B cell (primary cell): ENCODE results near the gene TOX2. TPM values are rescaled to one million over a fixed set of nuclear protein-coding genes. Genes with fewer than 3 reads are reported as not detected.

Experiments
- ATAC-seq: fragments of 200-7000 bp; cut with Tn5 transposase; one replicate; pipeline ENCODE4 v1.10.0; 2021; ENCODE audit warnings: low read depth, mild to moderate bottlenecking, moderate number of reproducible peaks, moderate library complexity
- CTCF ChIA-PET: fragments of 350-600 bp; sonication (Branson Sonifier 250); formaldehyde crosslinking; loops from one replicate; lab custom pipeline; 2021; ENCODE audit warnings: antibody characterized with exemption, inconsistent platforms; lab: Charles Lee
- POLR2A ChIA-PET: fragments of 350-600 bp; sonication (Branson Sonifier 250); formaldehyde crosslinking; loops from one replicate; lab custom pipeline; 2021; ENCODE audit warnings: antibody characterized with exemption; lab: Charles Lee
- DNase-seq: peaks from one replicate; pipeline ENCODE4 v3.0.0; 2013
- H2AFZ ChIP-seq: 2 replicates; pipeline ENCODE4 v1.6.1; 2012; ENCODE audit warnings: mild to moderate bottlenecking, low read depth, low read length; ENCODE audit not compliant: insufficient read depth, poor library complexity, severe bottlenecking
- H3K27ac ChIP-seq, 2 donors: 1 replicate in 1 of 2; 2 replicates in 1 of 2; pipeline ENCODE4 v1.5.1; 2012 to 2013; ENCODE audit warnings: low read length in 2 of 2, mild to moderate bottlenecking in 2 of 2, moderate library complexity in 1 of 2
- H3K27me3 ChIP-seq, 4 experiments: fragments of 200-600 bp in 1 of 4; sonication (generic) in 1 of 4; replicated peaks in 1 of 4; 1 replicate in 2 of 4; 2 replicates in 2 of 4; pipeline versions ENCODE4 v1.6.1 to v1.7.0; 2013 to 2016; ENCODE audit warnings: low read length in 3 of 4, mild to moderate bottlenecking in 2 of 4, mixed read lengths in 1 of 4, moderate library complexity in 1 of 4; ENCODE audit not compliant: insufficient read depth in 4 of 4, control insufficient read depth in 3 of 4; ENCODE audit errors: control extremely low read depth in 1 of 4
- H3K36me3 ChIP-seq, 2 experiments: replicated peaks in 1 of 2; 1 replicate in 1 of 2; 2 replicates in 1 of 2; pipeline versions ENCODE4 v1.6.1 to v1.7.1; 2013; ENCODE audit warnings: low read length in 1 of 2; ENCODE audit not compliant: insufficient read depth in 2 of 2, control insufficient read depth in 1 of 2; ENCODE audit errors: control extremely low read depth in 1 of 2, extremely low read depth in 1 of 2
- H3K4me1 ChIP-seq, 2 donors: fragments of 200-600 bp in 1 of 2; sonication (generic) in 1 of 2; 1 replicate in 1 of 2; 2 replicates in 1 of 2; pipeline versions ENCODE4 v1.5.1 to v1.6.1; 2013 to 2017; ENCODE audit warnings: low read length in 2 of 2; ENCODE audit not compliant: control insufficient read depth in 2 of 2, insufficient read depth in 2 of 2
- H3K4me2 ChIP-seq: replicated peaks from 2 replicates; pipeline ENCODE3; 2012; ENCODE audit warnings: mild to moderate bottlenecking, low read depth, low read length; ENCODE audit not compliant: poor library complexity, severe bottlenecking
- H3K4me3 ChIP-seq, 5 experiments: fragments of 200-600 bp in 1 of 5; sonication (generic) in 1 of 5; 1 replicate in 3 of 5; 2 replicates in 2 of 5; pipeline versions ENCODE4 v1.5.1 to v1.7.0; 2011 to 2016; ENCODE audit warnings: low read length in 4 of 5, mild to moderate bottlenecking in 4 of 5, low read depth in 2 of 5, control low read depth in 1 of 5, moderate library complexity in 1 of 5; ENCODE audit not compliant: insufficient read depth in 1 of 5; ENCODE audit errors: control extremely low read depth in 1 of 5, extremely low read depth in 1 of 5
- H3K79me2 ChIP-seq: fragments of 200-600 bp; sonication (generic); one replicate; pipeline ENCODE4 v1.6.0; 2016; ENCODE audit warnings: low read length; ENCODE audit not compliant: control insufficient read depth, insufficient read depth
- H3K9ac ChIP-seq: fragments of 200-600 bp; sonication (generic); 2 replicates; pipeline ENCODE4 v1.6.1; 2017; ENCODE audit warnings: mild to moderate bottlenecking, low read length, moderate library complexity
- H3K9me3 ChIP-seq, 3 donors: one replicate each; pipeline versions ENCODE4 v1.6.1 to v1.7.1; 2013; ENCODE audit warnings: low read length in 2 of 3; ENCODE audit not compliant: control insufficient read depth in 2 of 3, insufficient read depth in 1 of 3; ENCODE audit errors: control extremely low read depth in 1 of 3
- H4K20me1 ChIP-seq: 2 replicates; pipeline ENCODE4 v1.6.0; 2012; ENCODE audit warnings: mild to moderate bottlenecking, low read length; ENCODE audit not compliant: insufficient read depth, control insufficient read depth, poor library complexity, severe bottlenecking
- H3K27ac Mint-ChIP-seq: one replicate; pipeline ENCODE4 v1.8.0; 2021; ENCODE audit warnings: mixed read lengths
- H3K27me3 Mint-ChIP-seq: one replicate; pipeline ENCODE4 v1.8.0; 2021; ENCODE audit warnings: mixed read lengths
- H3K4me1 Mint-ChIP-seq: one replicate; pipeline ENCODE4 v1.8.0; 2021; ENCODE audit warnings: mixed read lengths
- H3K4me3 Mint-ChIP-seq: one replicate; pipeline ENCODE4 v1.8.0; 2021; ENCODE audit warnings: mixed read lengths
- H3K9me3 Mint-ChIP-seq: one replicate; pipeline ENCODE4 v1.8.0; 2022; ENCODE audit warnings: mixed read lengths; ENCODE audit not compliant: insufficient read depth
- CTCF ChIP-seq: fragments of 200-600 bp; IDR thresholded peaks from one replicate; pipeline ENCODE4 v1.8.0; 2022; ENCODE audit warnings: antibody characterized with exemption, mild to moderate bottlenecking
- EZH2 ChIP-seq: IDR thresholded peaks from 2 replicates; pipeline ENCODE4 v1.6.1; 2012; ENCODE audit warnings: borderline replicate concordance, low read depth, mild to moderate bottlenecking, moderate library complexity, low read length; ENCODE audit not compliant: insufficient read depth, poor library complexity, severe bottlenecking
- WGBS: methylation state at CpG from one replicate; pipeline ENCODE4 v1.1.5; 2013; ENCODE audit warnings: missing lambda C conversion rate; ENCODE audit not compliant: insufficient coverage; 5-methylcytosine and 5-hydroxymethylcytosine counted together
- intact Hi-C: fragments of 100-400 bp; cut with micrococcal nuclease; formaldehyde crosslinking; loops from one replicate; pipeline ENCODE4 v1.10.0; 2022
- polyA plus RNA-seq: library from polyadenylated mRNA; depleted of rRNA; stranded (reverse); fragments of >200 nt; gene quantifications from 2 replicates; pipeline ENCODE4 v1.2.3, GENCODE V29; 2012
- total RNA-seq, 2 donors: library from RNA; stranded (reverse); fragments of 120-200 nt in 1 of 2; gene quantifications; 1 replicate in 1 of 2; 2 replicates in 1 of 2; pipeline versions ENCODE4 v1.2.3 to v1.2.4, GENCODE V29; 2013 to 2022

TOX2 gene
- total and polyA plus RNA-seq, 2 donors (not counting 1 experiment from before 2014, with no cell fraction given), result 1.2 to 4.1 TPM

- Histone ChIP-seq H3K9ac (no peak overlapping the region), H3K4me1 (no peaks in the 10 kb centered on the region), H3K36me3 (no peaks in the 10 kb centered on the region), H3K9me3 (peaks cover 0 to 3% (median 0%) of the 10 kb centered on the region in 3 donors), H4K20me1 (no peaks in the 10 kb centered on the region), H3K27ac (no peak overlapping the region), H3K79me2 (no peaks in the 10 kb centered on the region), H2AFZ (no peak overlapping the region), H3K4me2 (no peak overlapping the region), H3K27me3 (peaks cover 0 to 5% (median 0%) of the 10 kb centered on the region in 4 experiments), H3K4me3 (no peak overlapping the region)
- ATAC-seq (no peak), DNase-seq (no peak)
- Mint-ChIP-seq H3K4me3 (no peak overlapping the region), H3K27ac (no peak overlapping the region), H3K27me3 (peaks cover 7% of the 10 kb centered on the region), H3K4me1 (no peaks in the 10 kb centered on the region), H3K9me3 (no peaks in the 10 kb centered on the region)
- 92% methylated on average over 11 of the region's 11 CpGs for WGBS
- intact Hi-C loops, result no loop called here
- CTCF ChIA-PET, result interaction anchor here (0.7 to 0.9 kb wide), 3 partner anchors 143 to 575 kb away, joined by 4 to 5 read pairs (median 4); no protein-coding TSS in a partner anchor
- POLR2A ChIA-PET, result no interaction called here
- TF ChIP-seq EZH2 (no peak), CTCF (no peak)
These were observed 112.8 kb downstream of the TOX2 start for GRCh38 chr20:44027343-44028002.

- no peaks in the 10 kb centered on the region for H3K36me3 ChIP-seq
- H3K4me3 Mint-ChIP-seq, result no peak overlapping the region
- H3K27me3 Mint-ChIP-seq, result peaks cover 7% of the 10 kb centered on the region
- H3K4me1 Mint-ChIP-seq, result no peaks in the 10 kb centered on the region
- H3K27me3 ChIP-seq, result peaks cover 0 to 5% (median 0%) of the 10 kb centered on the region in 4 experiments
- no peak overlapping the region for H3K27ac ChIP-seq
- ChIA-PET POLR2A (no interaction called here), CTCF (no interaction called here)
- no peak for ATAC-seq
- H3K27ac Mint-ChIP-seq, result no peak overlapping the region
- H3K4me2 ChIP-seq, result no peak overlapping the region
- no peak overlapping the region for H2AFZ ChIP-seq
- H3K4me3 ChIP-seq, result no peak overlapping the region
- 90% methylated on average over 6 of the region's 7 CpGs for WGBS
- TF ChIP-seq EZH2, result no peak
- no peak for TF ChIP-seq CTCF
- H3K4me1 ChIP-seq, result no peaks in the 10 kb centered on the region
- H4K20me1 ChIP-seq, result no peaks in the 10 kb centered on the region
- no peak overlapping the region for H3K9ac ChIP-seq
- intact Hi-C loops, result no loop called here
- peaks cover 0 to 3% (median 0%) of the 10 kb centered on the region in 3 donors for H3K9me3 ChIP-seq
- no peak for DNase-seq
- H3K79me2 ChIP-seq, result no peaks in the 10 kb centered on the region
- H3K9me3 Mint-ChIP-seq, result no peaks in the 10 kb centered on the region
These were observed 113.5 kb downstream of the TOX2 start for GRCh38 chr20:44028003-44028730.
